HepG2 (cell line): ENCODE results near the gene GALNT9. TPM values are rescaled to one million over a fixed set of nuclear protein-coding genes. Genes with fewer than 3 reads are reported as not detected.

Source experiments
- ATAC-seq: fragments of 200-7000 bp; cut with Tn5 transposase; 3 replicates; pipeline ENCODE4 v1.9.1; 2020; ENCODE audit warnings: mild to moderate bottlenecking, moderate library complexity
- BruUV-seq: library from RNA; stranded (reverse); fragments of 400-500 nt; replicated peaks from 2 replicates; lab custom pipeline; 2021; lab: Mats Ljungman, UMichigan
- CTCF ChIA-PET: fragments of 300-600 bp; formaldehyde crosslinking; extraction: SDS; loops from one replicate; lab custom pipeline; 2021; ENCODE audit warnings: low total read pairs, inconsistent platforms, low intra/inter-chr PET ratio; lab: Yijun Ruan, JAX
- POLR2A ChIA-PET: fragments of 350-600 bp; sonication (Branson Sonifier 250); formaldehyde crosslinking; loops from one replicate; lab custom pipeline; 2020; ENCODE audit warnings: antibody characterized with exemption, inconsistent platforms; lab: Yijun Ruan, JAX
- DNase-seq: peaks from one replicate; pipeline ENCODE4 v3.0.0-alpha.2; 2015; ENCODE audit warnings: low spot score
- FAIRE-seq: peaks from 3 replicates; lab custom pipeline; 2011; peaks lifted over from hg19 to GRCh38; lab: Jason Lieb, UNC
- H2AFZ ChIP-seq: one replicate; pipeline ENCODE4 v1.6.1; 2011; ENCODE audit warnings: low read length, inconsistent platforms
- H3K27ac ChIP-seq: fragments of 300-600 bp; 3 replicates; pipeline ENCODE4 v1.8.0; 2011; ENCODE audit warnings: mixed run types, mild to moderate bottlenecking, mixed read lengths, low read length, inconsistent platforms; ENCODE audit not compliant: insufficient read depth; ENCODE audit errors: extremely low read length
- H3K27me3 ChIP-seq, 2 experiments: fragments of 200-600 bp in 1 of 2; 2 replicates in 1 of 2; 3 replicates in 1 of 2; pipeline versions ENCODE4 v1.6.0 to v1.8.0; 2011; ENCODE audit warnings: low read length in 2 of 2, mild to moderate bottlenecking in 2 of 2, moderate library complexity in 2 of 2, inconsistent platforms in 1 of 2; ENCODE audit not compliant: insufficient read depth in 2 of 2, control insufficient read depth in 1 of 2
- H3K36me3 ChIP-seq, 2 experiments: fragments of 200-600 bp in 1 of 2; replicated peaks in 1 of 2; 2 replicates in 1 of 2; 3 replicates in 1 of 2; pipeline versions ENCODE4 v1.5.1 to v1.8.0; 2011; ENCODE audit warnings: low read length in 2 of 2, inconsistent platforms in 1 of 2; ENCODE audit not compliant: insufficient read depth in 2 of 2, control insufficient read depth in 1 of 2
- H3K4me1 ChIP-seq: 2 replicates; pipeline ENCODE4 v1.5.1; 2012; ENCODE audit warnings: low read length, inconsistent platforms; ENCODE audit not compliant: insufficient read depth
- H3K4me2 ChIP-seq: 2 replicates; pipeline ENCODE4 v1.6.0; 2011; ENCODE audit warnings: low read depth, low read length, inconsistent platforms
- H3K4me3 ChIP-seq, 3 experiments: fragments of 200-600 bp in 1 of 3; sonication (generic), shearing (Covaris generic) in 1 of 3; replicated peaks in 1 of 3; 2 replicates each; pipeline ENCODE4 v1.5.1; 2011 to 2016; ENCODE audit warnings: low read length in 3 of 3, inconsistent platforms in 2 of 3, low read depth in 2 of 3, mild to moderate bottlenecking in 2 of 3, control low read depth in 1 of 3, mixed read lengths in 1 of 3; ENCODE audit not compliant: insufficient read depth in 1 of 3
- H3K79me2 ChIP-seq: one replicate; pipeline ENCODE4 v1.6.1; 2011; ENCODE audit warnings: low read length, inconsistent platforms; ENCODE audit not compliant: insufficient read depth
- H3K9ac ChIP-seq: 2 replicates; pipeline ENCODE4 v1.6.0; 2011; ENCODE audit warnings: mild to moderate bottlenecking, low read depth, low read length, inconsistent platforms; ENCODE audit not compliant: insufficient read depth
- H3K9me3 ChIP-seq: 2 replicates; pipeline ENCODE4 v1.5.1; 2012; ENCODE audit warnings: mild to moderate bottlenecking, low read length
- H4K20me1 ChIP-seq: 2 replicates; pipeline ENCODE4 v1.6.0; 2011; ENCODE audit warnings: inconsistent platforms, mild to moderate bottlenecking, low read length, moderate library complexity; ENCODE audit not compliant: insufficient read depth
- ATF2 ChIP-seq: sonication (generic); formaldehyde crosslinking; IDR thresholded peaks from 2 replicates; pipeline ENCODE4 v1.4.0; 2020; ENCODE audit warnings: missing genetic modification reagents
- DMAP1 ChIP-seq: IDR thresholded peaks from 2 replicates; pipeline ENCODE4 v1.6.1; 2016
- GPN1 ChIP-seq: sonication (generic); formaldehyde crosslinking; IDR thresholded peaks from 2 replicates; pipeline ENCODE4 v1.5.1; 2020; ENCODE audit warnings: missing genetic modification reagents, borderline replicate concordance
- HMGXB4 ChIP-seq, 2 experiments: sonication (generic) in 1 of 2; formaldehyde crosslinking in 1 of 2; IDR thresholded peaks; 2 replicates each; pipeline versions ENCODE4 v1.4.0 to v1.6.1; 2018 to 2020; ENCODE audit warnings: missing genetic modification reagents in 2 of 2, borderline replicate concordance in 1 of 2, low read depth in 1 of 2, mild to moderate bottlenecking in 1 of 2, missing biosample characterization in 1 of 2
- HNRNPK ChIP-seq: fragments of 200-400 bp; formaldehyde crosslinking; IDR thresholded peaks from 2 replicates; pipeline ENCODE4 v1.6.1; 2018; ENCODE audit warnings: low read length, low read depth, moderate library complexity, mild to moderate bottlenecking; ENCODE audit not compliant: poor library complexity, severe bottlenecking
- IRF9 ChIP-seq: sonication (generic); formaldehyde crosslinking; IDR thresholded peaks from 2 replicates; pipeline ENCODE4 v1.8.0; 2022; ENCODE audit warnings: missing genetic modification reagents, mild to moderate bottlenecking, borderline replicate concordance
- MNT ChIP-seq: fragments of 450-650 bp; IDR thresholded peaks from 2 replicates; pipeline ENCODE4 v1.6.1; 2016
- REXO4 ChIP-seq: sonication (generic); formaldehyde crosslinking; IDR thresholded peaks from 2 replicates; pipeline ENCODE4 v1.8.0; 2022; ENCODE audit warnings: missing genetic modification reagents, mild to moderate bottlenecking, borderline replicate concordance
- SKI ChIP-seq: fragments of 450-650 bp; IDR thresholded peaks from one replicate; pipeline ENCODE4 v1.6.1; 2018; ENCODE audit warnings: mild to moderate bottlenecking; ENCODE audit not compliant: partially characterized antibody
- TBX2 ChIP-seq: sonication (generic); formaldehyde crosslinking; IDR thresholded peaks from 2 replicates; pipeline ENCODE4 v1.5.0; 2020; ENCODE audit warnings: missing genetic modification reagents, mild to moderate bottlenecking, borderline replicate concordance
- TBX3 ChIP-seq: fragments of 450-650 bp; IDR thresholded peaks from 2 replicates; pipeline ENCODE4 v1.6.1; 2017; ENCODE audit warnings: antibody characterized with exemption, mild to moderate bottlenecking, inconsistent platforms, borderline replicate concordance
- U2AF2 ChIP-seq: fragments of 200-400 bp; formaldehyde crosslinking; IDR thresholded peaks from 2 replicates; pipeline ENCODE4 v1.6.1; 2017; ENCODE audit warnings: low read depth, mild to moderate bottlenecking, low read length
- ZFX ChIP-seq: sonication (generic); formaldehyde crosslinking; IDR thresholded peaks from 2 replicates; pipeline ENCODE4 v1.4.0; 2020; ENCODE audit warnings: mild to moderate bottlenecking, low read depth, missing genetic modification reagents, moderate library complexity
- ZNF556 ChIP-seq: sonication (generic); formaldehyde crosslinking; IDR thresholded peaks from 2 replicates; pipeline ENCODE4 v1.4.0; 2020; ENCODE audit warnings: mild to moderate bottlenecking, missing genetic modification reagents, borderline replicate concordance
- ZNF597 ChIP-seq: sonication (generic); formaldehyde crosslinking; IDR thresholded peaks from 2 replicates; pipeline ENCODE4 v1.5.0; 2020; ENCODE audit warnings: missing genetic modification reagents
- ZNF629 ChIP-seq: sonication (generic); formaldehyde crosslinking; conservative IDR thresholded peaks from 2 replicates; pipeline ENCODE4 v1.5.0; 2020; ENCODE audit warnings: missing genetic modification reagents
- ZNF652 ChIP-seq: IDR thresholded peaks from 2 replicates; pipeline ENCODE4 v1.6.1; 2016; ENCODE audit warnings: low read depth, borderline replicate concordance
- WGBS: methylation state at CpG from one replicate; pipeline ENCODE4 v1.1.6; 2017; ENCODE audit warnings: low lambda C conversion rate; 5-methylcytosine and 5-hydroxymethylcytosine counted together
- in situ Hi-C: cut with HindIII; loops from 2 replicates; pipeline ENCODE4 v1.10.0; 2017; ENCODE audit warnings: low pct_unique_long_range_greater_than_20kb; ENCODE audit not compliant: extremely low pct_ligation_motif_present
- intact Hi-C: fragments of 100-400 bp; cut with micrococcal nuclease; formaldehyde crosslinking; loops from one replicate; pipeline ENCODE4 v1.10.0; 2022; ENCODE audit not compliant: unreplicated experiment
- polyA plus RNA-seq, 8 experiments: library from polyadenylated mRNA; depleted of rRNA in 3 of 8; stranded (reverse) in 7 of 8; unstranded in 1 of 8; fragments of >200 nt; fragmentation: Illumina TruSeq in 4 of 8; extraction: Trizol in 4 of 8; gene quantifications; 2 replicates each; pipeline versions ENCODE4 v1.2.1 to v1.2.3, GENCODE V29; 2011 to 2016; ENCODE audit warnings: low read depth in 4 of 8, missing spikeins in 1 of 8, mixed read lengths in 1 of 8; ENCODE audit not compliant: insufficient read depth in 1 of 8
- total RNA-seq, 5 experiments: library from RNA; depleted of rRNA; stranded (reverse); fragments of >200 nt; fragmentation: Illumina TruSeq; extraction: Trizol; gene quantifications; 2 replicates each; pipeline ENCODE4 v1.2.3, GENCODE V29; 2016; ENCODE audit warnings: low read depth in 1 of 5

Gene GALNT9
- total and polyA plus RNA-seq, 2 of the 13 experiments (the other 11 are each of a cell fraction or from before 2014, with no cell fraction given): 0.04 TPM; not detected in 1

GRCh38 chr12:132276827-132277373 is 52.5 kb downstream of the GALNT9 start:
- ChIA-PET CTCF (no interaction called here), POLR2A (no interaction called here)
- DNase-seq (no peak), ATAC-seq (no peak), FAIRE-seq (no peak)
- H3K4me1 ChIP-seq: peaks cover 12% of the 10 kb centered on the region
- in situ Hi-C loops: no loop called here
- no peaks in the 10 kb centered on the region for H3K9me3 ChIP-seq
- no peaks in the 10 kb centered on the region for H3K79me2 ChIP-seq
- WGBS: 29% methylated on average over 5 of the region's 12 CpGs
- no peak overlapping the region for H3K4me3 ChIP-seq
- no peak overlapping the region for H3K27ac ChIP-seq
- 0 out of 2 replicates have a peak, but pooled peaks cover 2% of the 10 kb centered on the region for H4K20me1 ChIP-seq
- H3K9ac ChIP-seq: no peak overlapping the region
- no peak overlapping the region for H2AFZ ChIP-seq
- H3K27me3 ChIP-seq: peaks cover 23 to 86% of the 10 kb centered on the region in 2 experiments
- no TSS peak for BruUV-seq
- no peak overlapping the region for H3K4me2 ChIP-seq
- intact Hi-C loops: no loop called here
- H3K36me3 ChIP-seq: no peaks in the 10 kb centered on the region
- TF ChIP-seq GPN1 (no peak), HNRNPK (no peak), MNT (peak; percentile 49), ZNF597 (no peak), REXO4 (no peak), ZNF556 (CRISPR knock-in tag) (no peak), TBX2 (CRISPR knock-in tag) (no peak), ATF2 (CRISPR knock-in tag) (no peak), HMGXB4 (CRISPR knock-in tag; IDR thresholded peaks at IDR 0.05; ENCODE audit: borderline replicate concordance in 1 of 2, low read depth in 1 of 2) (no peak), U2AF2 (no peak), IRF9 (CRISPR knock-in tag) (no peak), DMAP1 (CRISPR knock-in tag) (no peak), SKI (no peak), ZNF629 (CRISPR knock-in tag) (no peak), ZNF652 (CRISPR knock-in tag) (peak; percentile 56; the same call in 1 of the 2 replicates), TBX3 (no peak), ZFX (CRISPR knock-in tag) (0 out of 2 replicates have a peak, but pooled peaks have one; percentile 23)
